Activated B cell treated with CpG ODN at 0.5 μM for 24 hours (primary cell): ENCODE measurements around the gene RPS6KA5. TPM values are rescaled to one million over a fixed set of nuclear protein-coding genes. Genes with fewer than 3 reads are reported as not detected.

Experiments used
- ATAC-seq: fragments of 200-7000 bp; cut with Tn5 transposase; one replicate; pipeline ENCODE4 v1.10.0; 2021; ENCODE audit warnings: low read depth, mild to moderate bottlenecking, moderate library complexity
- CTCF ChIA-PET: fragments of 350-600 bp; sonication (Branson Sonifier 250); formaldehyde crosslinking; loops from one replicate; lab custom pipeline; 2021; ENCODE audit warnings: antibody characterized with exemption; lab: Charles Lee
- POLR2A ChIA-PET: fragments of 350-600 bp; sonication (Branson Sonifier 250); formaldehyde crosslinking; loops from one replicate; lab custom pipeline; 2021; ENCODE audit warnings: antibody characterized with exemption; lab: Charles Lee
- DNase-seq: peaks from one replicate; pipeline ENCODE4 v3.0.0; 2022
- H3K27ac Mint-ChIP-seq: one replicate; pipeline ENCODE4 v1.8.0; 2020; ENCODE audit warnings: mixed read lengths
- H3K27me3 Mint-ChIP-seq: one replicate; pipeline ENCODE4 v1.8.0; 2021; ENCODE audit warnings: mixed read lengths
- H3K36me3 Mint-ChIP-seq: one replicate; pipeline ENCODE4 v1.8.0; 2021; ENCODE audit warnings: low read depth, mixed read lengths
- H3K4me1 Mint-ChIP-seq: one replicate; pipeline ENCODE4 v1.8.0; 2021; ENCODE audit warnings: mixed read lengths
- H3K4me3 Mint-ChIP-seq: one replicate; pipeline ENCODE4 v1.8.0; 2020; ENCODE audit warnings: mild to moderate bottlenecking, mixed read lengths
- H3K9me3 Mint-ChIP-seq: one replicate; pipeline ENCODE4 v1.8.0; 2020; ENCODE audit warnings: mixed read lengths
- intact Hi-C: fragments of 100-400 bp; cut with micrococcal nuclease; formaldehyde crosslinking; loops from one replicate; pipeline ENCODE4 v1.15.1; 2024
- total RNA-seq: library from RNA; stranded (reverse); gene quantifications from 2 replicates; pipeline ENCODE4 v1.2.3, GENCODE V29; 2022
- TF ChIP-seq, protein P1 (sequence below): fragments of 200-600 bp; IDR thresholded peaks from one replicate; pipeline ENCODE4 v1.8.0; 2022; ENCODE audit warnings: antibody characterized with exemption, mild to moderate bottlenecking

The RPS6KA5 gene
- total RNA-seq, 1 donor from 2014 or later, result 16.3 TPM

DNA sequence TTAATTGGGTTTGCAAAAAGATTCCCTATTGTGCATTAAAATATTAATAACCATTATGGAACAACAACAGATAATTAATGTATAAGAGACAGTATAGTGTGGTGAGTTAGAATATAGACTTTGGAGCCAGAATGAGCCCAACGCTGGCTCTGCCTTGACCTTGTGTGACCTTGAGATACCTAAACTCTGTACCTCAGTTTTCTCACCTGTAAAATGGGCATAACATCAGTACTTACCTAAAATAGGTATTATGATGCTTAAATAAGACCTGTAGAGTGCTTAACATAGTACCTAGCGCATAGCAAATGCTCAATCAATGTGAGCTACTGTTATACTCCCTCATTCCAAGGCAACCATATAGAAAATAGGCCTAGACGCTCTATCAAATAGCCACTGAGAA is 153.3 kb downstream of the RPS6KA5 start:
- peaks cover 14% of the 10 kb centered on the region for H3K36me3 Mint-ChIP-seq
- H3K4me1 Mint-ChIP-seq, result peaks cover 24% of the 10 kb centered on the region

DNA sequence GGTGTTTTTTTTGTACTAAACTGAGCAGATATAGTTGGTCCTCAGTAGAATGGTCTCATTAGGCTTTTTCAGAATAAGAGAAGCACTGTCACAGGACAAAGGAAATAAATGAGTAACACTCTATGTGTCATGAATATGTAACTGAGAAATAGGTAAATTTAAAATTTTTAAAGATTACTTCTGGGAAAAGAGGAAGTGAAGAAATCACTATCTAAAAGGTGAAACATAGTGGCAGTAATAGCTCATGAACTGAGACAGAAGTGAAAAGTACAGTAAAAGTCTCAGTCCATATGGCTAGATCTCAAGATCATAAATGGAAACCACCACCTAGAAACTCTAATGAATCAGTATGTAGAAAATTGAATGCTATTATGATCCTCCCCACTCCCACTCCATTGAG is 154.9 kb downstream of the RPS6KA5 start:
- ChIA-PET CTCF (interaction anchor here (0.5 to 5.2 kb wide), 2 partner anchors 177 to 268 kb away, joined by 3 to 288 read pairs; no protein-coding TSS in a partner anchor), POLR2A (interaction anchor here (0.6 to 1.5 kb wide), 4 partner anchors 104 to 268 kb away, joined by 3 to 12 read pairs (median 4); no protein-coding TSS in a partner anchor)
- TF ChIP-seq, protein P1, sequence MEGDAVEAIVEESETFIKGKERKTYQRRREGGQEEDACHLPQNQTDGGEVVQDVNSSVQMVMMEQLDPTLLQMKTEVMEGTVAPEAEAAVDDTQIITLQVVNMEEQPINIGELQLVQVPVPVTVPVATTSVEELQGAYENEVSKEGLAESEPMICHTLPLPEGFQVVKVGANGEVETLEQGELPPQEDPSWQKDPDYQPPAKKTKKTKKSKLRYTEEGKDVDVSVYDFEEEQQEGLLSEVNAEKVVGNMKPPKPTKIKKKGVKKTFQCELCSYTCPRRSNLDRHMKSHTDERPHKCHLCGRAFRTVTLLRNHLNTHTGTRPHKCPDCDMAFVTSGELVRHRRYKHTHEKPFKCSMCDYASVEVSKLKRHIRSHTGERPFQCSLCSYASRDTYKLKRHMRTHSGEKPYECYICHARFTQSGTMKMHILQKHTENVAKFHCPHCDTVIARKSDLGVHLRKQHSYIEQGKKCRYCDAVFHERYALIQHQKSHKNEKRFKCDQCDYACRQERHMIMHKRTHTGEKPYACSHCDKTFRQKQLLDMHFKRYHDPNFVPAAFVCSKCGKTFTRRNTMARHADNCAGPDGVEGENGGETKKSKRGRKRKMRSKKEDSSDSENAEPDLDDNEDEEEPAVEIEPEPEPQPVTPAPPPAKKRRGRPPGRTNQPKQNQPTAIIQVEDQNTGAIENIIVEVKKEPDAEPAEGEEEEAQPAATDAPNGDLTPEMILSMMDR, result no peak
- peaks cover 13% of the 10 kb centered on the region for H3K36me3 Mint-ChIP-seq
- DNase-seq (no peak), ATAC-seq (peak; percentile 77)
- peaks cover 14% of the 10 kb centered on the region for H3K4me1 Mint-ChIP-seq
- intact Hi-C loops, result loop anchor here (1.0 to 10.0 kb wide), 2 partner anchors 156 to 239 kb away; no protein-coding TSS in a partner anchor
- H3K4me3 Mint-ChIP-seq, result no peak overlapping the region
- no peaks in the 10 kb centered on the region for H3K27me3 Mint-ChIP-seq
- no peaks in the 10 kb centered on the region for H3K9me3 Mint-ChIP-seq
- peak overlapping the region; percentile 83 for H3K27ac Mint-ChIP-seq

More for the DNA sequence above, 153.3 kb downstream of the RPS6KA5 start:
- TF ChIP-seq, protein P1, result no peak
- no peak overlapping the region for H3K27ac Mint-ChIP-seq
- intact Hi-C loops, result loop anchor here (10.0 kb wide), 1 partner anchor 238 kb away; no protein-coding TSS in a partner anchor
- ChIA-PET CTCF (interaction anchor here (1.3 to 3.4 kb wide), 2 partner anchors 266 to 268 kb away, joined by 4 to 14 read pairs; no protein-coding TSS in a partner anchor), POLR2A (interaction anchor here (0.5 kb wide), 1 partner anchor 46 kb away, joined by 3 read pairs; no protein-coding TSS in a partner anchor)
- DNase-seq (no peak), ATAC-seq (no peak)
- no peak overlapping the region for H3K4me3 Mint-ChIP-seq
- no peaks in the 10 kb centered on the region for H3K27me3 Mint-ChIP-seq
- no peaks in the 10 kb centered on the region for H3K9me3 Mint-ChIP-seq

DNA sequence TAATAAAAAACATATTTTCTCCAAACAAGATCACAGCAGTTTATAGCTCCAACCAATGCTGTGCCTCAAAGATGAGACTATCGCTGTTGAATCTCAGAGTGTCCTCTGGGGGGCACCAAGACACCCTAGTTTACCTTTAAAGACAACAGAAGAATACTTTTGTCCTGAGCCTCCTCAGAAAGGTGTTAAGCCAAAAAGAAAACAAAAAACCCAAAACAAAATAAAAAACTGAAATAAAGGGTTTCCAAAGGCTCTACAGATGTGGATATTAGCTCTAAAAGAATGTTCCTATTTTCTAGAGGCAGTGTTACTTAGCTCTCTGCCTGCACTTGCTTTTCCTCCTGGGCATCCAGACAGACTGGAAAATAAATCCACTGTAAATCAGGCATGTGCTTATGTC is 157.3 kb downstream of the RPS6KA5 start:
- ChIA-PET CTCF (interaction anchor here (0.7 to 5.2 kb wide), 28 partner anchors 11 to 385 kb away, joined by 3 to 288 read pairs (median 4); partner anchors contain the start of genes DGLUCY and RPS6KA5), POLR2A (interaction anchor here (0.5 to 2.6 kb wide), 5 partner anchors 158 to 270 kb away, joined by 3 to 21 read pairs (median 4); no protein-coding TSS in a partner anchor)
- H3K4me3 Mint-ChIP-seq, result no peak overlapping the region
- peaks cover 14% of the 10 kb centered on the region for H3K4me1 Mint-ChIP-seq
- DNase-seq (no peak), ATAC-seq (peak; percentile 66)
- no peak overlapping the region for H3K27ac Mint-ChIP-seq
- H3K36me3 Mint-ChIP-seq, result peaks cover 26% of the 10 kb centered on the region
- TF ChIP-seq, protein P1, result peak; percentile 89
- H3K9me3 Mint-ChIP-seq, result no peaks in the 10 kb centered on the region
- no peaks in the 10 kb centered on the region for H3K27me3 Mint-ChIP-seq
- intact Hi-C loops, result loop anchor here (1.0 to 10.0 kb wide), 6 partner anchors 84 to 383 kb away; partner anchors contain the start of gene DGLUCY

DNA sequence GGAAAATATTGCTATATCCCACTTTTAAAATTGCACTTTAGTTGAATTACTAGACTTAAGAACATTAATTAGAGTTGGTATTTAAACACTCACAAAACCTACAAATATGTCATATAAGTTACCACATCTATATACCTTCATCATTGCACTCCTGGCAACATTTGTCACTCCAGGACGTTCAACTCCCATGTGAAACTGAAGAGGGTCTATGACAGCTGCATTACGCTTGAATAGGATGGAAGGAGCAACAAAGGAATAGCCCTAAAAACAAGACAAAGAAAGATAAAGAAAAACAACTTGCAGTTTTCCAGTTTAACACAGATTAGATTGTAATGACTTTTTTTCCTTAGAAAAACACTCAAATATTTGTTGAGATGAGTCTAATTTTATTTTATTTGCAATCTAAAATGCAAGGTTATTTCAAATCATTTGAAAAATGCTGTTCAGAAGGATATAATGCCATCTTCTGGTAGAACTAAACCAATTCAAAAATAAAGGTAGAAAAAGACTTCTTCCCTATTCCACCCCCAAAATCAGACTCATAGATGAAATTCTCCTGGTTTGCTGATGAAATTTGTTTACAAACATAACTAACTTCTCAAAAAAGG is 159.9 kb downstream of the RPS6KA5 start:
- POLR2A ChIA-PET, result no interaction called here
- no peak overlapping the region for H3K27ac Mint-ChIP-seq

More for the DNA sequence above, 159.9 kb downstream of the RPS6KA5 start:
- Mint-ChIP-seq H3K4me1 (peaks cover 4% of the 10 kb centered on the region), H3K9me3 (no peaks in the 10 kb centered on the region), H3K27me3 (no peaks in the 10 kb centered on the region), H3K4me3 (no peak overlapping the region), H3K36me3 (peaks cover 48% of the 10 kb centered on the region)
- no peak for ATAC-seq
- DNase-seq, result no peak
- TF ChIP-seq, protein P1, result no peak
- CTCF ChIA-PET, result interaction anchor here (5.2 kb wide), 1 partner anchor 273 kb away, joined by 288 read pairs; no protein-coding TSS in a partner anchor
- intact Hi-C loops, result loop anchor here (5.0 to 10.0 kb wide), 2 partner anchors 87 to 244 kb away; no protein-coding TSS in a partner anchor
